HG02973 (cell line): ENCODE data around the gene NEU1.
"Not testable (repeated sequence)": the region's sequence is repeated elsewhere in the genome, so short reads cannot be mapped to it uniquely, and the experiment has no call there.

Experiments
- ATAC-seq: cut with Tn5 transposase; IDR thresholded peaks from one replicate; pipeline ENCODE4 v1.9.1; 2021; ENCODE audit warnings: moderate library complexity; ENCODE audit not compliant: unreplicated experiment

Gene NEU1

GRCh38 chr6:31875877-31876276 lies 13.3 kb upstream of the NEU1 start:
- no peak for ATAC-seq

- no peak for ATAC-seq
Observed at GRCh38 chr6:31874836-31875572, 12.4 kb upstream of the NEU1 start.

- ATAC-seq: no peak
Observed at GRCh38 chr6:31874084-31874670, 11.6 kb upstream of the NEU1 start.

- no peak for ATAC-seq
Observed at GRCh38 chr6:31871046-31871659, 8.5 kb upstream of the NEU1 start.

GRCh38 chr6:31870385-31870921 lies 7.8 kb upstream of the NEU1 start:
- no peak for ATAC-seq

- no peak for ATAC-seq
Observed at GRCh38 chr6:31869343-31869742, 6.7 kb upstream of the NEU1 start.

GRCh38 chr6:31868658-31868971 lies 6.0 kb upstream of the NEU1 start:
- ATAC-seq: not testable (repeated sequence)

GRCh38 chr6:31865205-31866118 lies 2.8 kb upstream of the NEU1 start:
- no peak for ATAC-seq

- ATAC-seq: no peak
Observed at GRCh38 chr6:31864818-31865204, 2.2 kb upstream of the NEU1 start.

GRCh38 chr6:31864123-31864562 lies 1.5 kb upstream of the NEU1 start:
- ATAC-seq: not testable (repeated sequence)

- ATAC-seq: no peak
Observed at GRCh38 chr6:31861919-31862343, 690 bp downstream of the NEU1 start.

- ATAC-seq: no peak
Observed at GRCh38 chr6:31861150-31861549, 1.5 kb downstream of the NEU1 start.

GRCh38 chr6:31860349-31860748 lies 2.3 kb downstream of the NEU1 start:
- no peak for ATAC-seq

GRCh38 chr6:31859923-31860322 lies 2.7 kb downstream of the NEU1 start:
- ATAC-seq: no peak

- no peak for ATAC-seq
Observed at GRCh38 chr6:31858707-31859106, 3.9 kb downstream of the NEU1 start.

- ATAC-seq: not testable (repeated sequence)
Observed at GRCh38 chr6:31857774-31858173, 4.8 kb downstream of the NEU1 start.

GRCh38 chr6:31851980-31852718 lies 10.5 kb downstream of the NEU1 start:
- ATAC-seq: not testable (repeated sequence)

GRCh38 chr6:31851485-31851832 lies 11.2 kb downstream of the NEU1 start:
- no peak for ATAC-seq

- ATAC-seq: no peak
Observed at GRCh38 chr6:31850765-31851484, 11.7 kb downstream of the NEU1 start.
